Tibial artery (tissue), 4 donors: ENCODE results near the gene RTF2.
"Not testable (repeated sequence)": the region's sequence is repeated elsewhere in the genome, so short reads cannot be mapped to it uniquely, and the experiment has no call there.

Experiments used
- DNase-seq, 2 donors: peaks; one replicate each; pipeline ENCODE4 v3.0.0-alpha.2; 2019
- H3K27ac ChIP-seq, 2 donors: fragments of 200-600 bp; sonication (generic) in 1 of 2; 1 replicate in 1 of 2; 2 replicates in 1 of 2; pipeline ENCODE4 v1.5.1; 2018 to 2019; ENCODE audit warnings: mild to moderate bottlenecking in 1 of 2
- H3K27me3 ChIP-seq, 2 donors: fragments of 200-600 bp; sonication (generic) in 1 of 2; one replicate each; pipeline versions ENCODE4 v1.5.1 to v1.6.0; 2016 to 2019
- H3K36me3 ChIP-seq, 3 donors: fragments of 200-600 bp; sonication (generic) in 2 of 3; one replicate each; pipeline ENCODE4 v1.5.1; 2016 to 2019; ENCODE audit warnings: mild to moderate bottlenecking in 2 of 3
- H3K4me1 ChIP-seq, 4 donors: fragments of 200-600 bp; sonication (generic) in 2 of 4; 1 replicate in 3 of 4; 2 replicates in 1 of 4; pipeline ENCODE4 v1.5.1; 2016 to 2019
- H3K4me3 ChIP-seq, 2 donors: fragments of 200-600 bp; sonication (generic) in 1 of 2; 1 replicate in 1 of 2; 2 replicates in 1 of 2; pipeline ENCODE4 v1.5.1; 2018 to 2019; ENCODE audit warnings: mild to moderate bottlenecking in 2 of 2
- H3K9me3 ChIP-seq, 3 donors: fragments of 200-600 bp; sonication (generic) in 1 of 3; one replicate each; pipeline ENCODE4 v1.5.1; 2016 to 2019
- intact Hi-C: fragments of 100-400 bp; cut with DNase I; formaldehyde crosslinking; loops from one replicate; pipeline ENCODE4 v1.15.0; 2023; ENCODE audit warnings: low total_unique reads
- TF ChIP-seq, protein P1 (sequence below), 2 experiments: fragments of 200-600 bp in 1 of 2; fragments of 450-650 bp in 1 of 2; IDR thresholded peaks; one replicate each; pipeline ENCODE4 v1.5.1; 2017 to 2019; ENCODE audit warnings: antibody characterized with exemption in 2 of 2, mild to moderate bottlenecking in 1 of 2, moderate library complexity in 1 of 2

The RTF2 gene

DNA sequence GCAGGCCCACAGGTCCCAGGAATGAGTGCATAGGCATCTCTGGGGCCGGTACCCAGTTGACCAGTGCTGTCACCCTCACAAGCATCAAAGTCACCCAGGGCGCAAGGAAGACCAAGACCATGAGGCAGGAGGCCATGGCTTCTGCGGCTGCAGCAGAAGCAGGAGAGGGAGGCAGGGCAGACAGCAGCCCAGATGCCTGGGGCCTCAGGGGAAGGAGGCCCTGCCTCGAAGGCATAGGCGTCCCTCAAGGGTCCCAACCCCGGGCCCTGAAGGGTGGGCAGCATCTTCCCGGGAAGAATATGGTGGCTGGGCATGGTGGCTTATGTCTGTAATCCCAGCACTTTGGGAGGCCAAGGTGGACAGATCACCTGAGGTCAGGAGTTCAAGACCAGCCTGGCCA lies 59.1 kb downstream of the RTF2 start:
- intact Hi-C loops, result no loop called here
- no peak for DNase-seq
- Histone ChIP-seq H3K9me3 (no peaks in the 10 kb centered on the region), H3K36me3 (no peaks in the 10 kb centered on the region), H3K27ac (no peak overlapping the region), H3K4me3 (no peak overlapping the region), H3K4me1 (no peaks in the 10 kb centered on the region), H3K27me3 (no peaks in the 10 kb centered on the region)
- TF ChIP-seq, protein P1, sequence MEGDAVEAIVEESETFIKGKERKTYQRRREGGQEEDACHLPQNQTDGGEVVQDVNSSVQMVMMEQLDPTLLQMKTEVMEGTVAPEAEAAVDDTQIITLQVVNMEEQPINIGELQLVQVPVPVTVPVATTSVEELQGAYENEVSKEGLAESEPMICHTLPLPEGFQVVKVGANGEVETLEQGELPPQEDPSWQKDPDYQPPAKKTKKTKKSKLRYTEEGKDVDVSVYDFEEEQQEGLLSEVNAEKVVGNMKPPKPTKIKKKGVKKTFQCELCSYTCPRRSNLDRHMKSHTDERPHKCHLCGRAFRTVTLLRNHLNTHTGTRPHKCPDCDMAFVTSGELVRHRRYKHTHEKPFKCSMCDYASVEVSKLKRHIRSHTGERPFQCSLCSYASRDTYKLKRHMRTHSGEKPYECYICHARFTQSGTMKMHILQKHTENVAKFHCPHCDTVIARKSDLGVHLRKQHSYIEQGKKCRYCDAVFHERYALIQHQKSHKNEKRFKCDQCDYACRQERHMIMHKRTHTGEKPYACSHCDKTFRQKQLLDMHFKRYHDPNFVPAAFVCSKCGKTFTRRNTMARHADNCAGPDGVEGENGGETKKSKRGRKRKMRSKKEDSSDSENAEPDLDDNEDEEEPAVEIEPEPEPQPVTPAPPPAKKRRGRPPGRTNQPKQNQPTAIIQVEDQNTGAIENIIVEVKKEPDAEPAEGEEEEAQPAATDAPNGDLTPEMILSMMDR (IDR thresholded peaks at IDR 0.05), result no peak

DNA sequence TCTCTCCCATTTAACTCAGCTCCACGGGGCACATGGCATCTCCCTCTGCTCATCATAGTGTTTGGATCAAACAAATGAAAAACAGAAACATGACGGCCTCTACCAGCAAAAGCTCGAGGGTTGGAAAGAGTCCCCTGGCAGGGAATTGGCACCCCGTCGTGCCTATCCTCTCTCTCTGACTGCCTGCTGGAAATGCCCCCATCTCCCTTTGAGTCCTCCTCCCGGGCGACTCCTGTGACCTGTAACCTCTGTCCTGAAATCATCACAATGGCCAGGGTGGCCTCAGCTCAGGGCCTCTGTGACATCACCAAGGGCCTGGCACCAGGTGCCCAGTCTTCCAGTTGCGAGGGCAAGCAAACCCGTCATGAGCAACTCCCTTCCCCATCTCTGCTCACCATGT lies 64.5 kb downstream of the RTF2 start, which contains the start of gene FAM209B:
Gene FAM209B (plus strand): TSS at position 301 of the 400 bp plus-strand sequence. CDS start 96 bp downstream, at position 397.
- intact Hi-C loops, H3K27me3 ChIP-seq, H3K4me3 ChIP-seq, H3K27ac ChIP-seq, DNase-seq, H3K4me1 ChIP-seq, H3K36me3 ChIP-seq, H3K9me3 ChIP-seq: not testable (repeated sequence)

DNA sequence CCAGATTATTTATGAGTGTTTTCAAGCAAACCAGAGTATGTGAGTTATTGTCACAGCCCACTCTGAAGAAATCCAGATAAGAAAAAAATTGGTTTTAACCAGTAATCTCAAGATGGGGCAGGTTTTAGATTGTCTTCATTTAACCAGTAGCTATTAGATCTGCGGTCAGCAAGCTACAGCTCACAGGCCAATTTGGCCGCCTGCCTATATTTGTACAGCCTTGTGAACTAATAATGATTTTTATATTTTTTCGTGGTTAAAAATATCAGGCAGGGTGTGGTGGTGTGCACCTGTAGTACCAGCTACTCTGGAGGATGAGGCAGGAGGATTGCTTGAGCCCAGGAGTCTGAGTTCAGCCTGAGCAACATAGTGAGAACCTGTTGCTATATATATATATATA lies 69.6 kb downstream of the RTF2 start:
- no peaks in the 10 kb centered on the region for H3K4me1 ChIP-seq
- no peak overlapping the region for H3K27ac ChIP-seq
- TF ChIP-seq, protein P1 (IDR thresholded peaks at IDR 0.05), result no peak
- H3K27me3 ChIP-seq, result no peaks in the 10 kb centered on the region
- intact Hi-C loops, result no loop called here
- no peaks in the 10 kb centered on the region for H3K9me3 ChIP-seq
- no peaks in the 10 kb centered on the region for H3K36me3 ChIP-seq
- no peak for DNase-seq
- no peak overlapping the region for H3K4me3 ChIP-seq

DNA sequence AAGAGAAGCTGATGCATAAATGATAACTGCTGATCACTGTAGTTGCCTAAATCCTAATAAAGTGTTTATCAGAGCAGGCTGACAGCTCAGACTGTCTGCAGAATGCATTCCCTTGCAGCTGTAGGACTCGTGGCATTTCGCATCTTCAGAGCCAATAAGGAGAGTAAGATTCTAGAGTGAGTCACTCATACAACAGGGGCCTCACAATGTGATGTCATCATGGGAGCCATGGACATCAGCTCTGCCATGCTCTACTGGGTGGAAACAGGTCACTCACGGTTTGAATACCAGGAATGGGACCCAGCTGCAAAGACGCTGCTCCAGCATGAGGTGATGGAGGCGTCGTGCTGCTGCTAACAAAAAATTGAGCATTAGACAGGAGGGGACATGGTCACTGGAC lies 72.0 kb downstream of the RTF2 start:
- TF ChIP-seq, protein P1 (IDR thresholded peaks at IDR 0.05), result no peak
- Histone ChIP-seq H3K4me3 (no peak overlapping the region), H3K9me3 (no peaks in the 10 kb centered on the region), H3K27me3 (no peaks in the 10 kb centered on the region), H3K4me1 (no peaks in the 10 kb centered on the region), H3K36me3 (no peaks in the 10 kb centered on the region), H3K27ac (no peak overlapping the region)
- intact Hi-C loops, result loop anchor here (10.0 kb wide), 1 partner anchor 804 kb away; no protein-coding TSS in a partner anchor
- no peak for DNase-seq

DNA sequence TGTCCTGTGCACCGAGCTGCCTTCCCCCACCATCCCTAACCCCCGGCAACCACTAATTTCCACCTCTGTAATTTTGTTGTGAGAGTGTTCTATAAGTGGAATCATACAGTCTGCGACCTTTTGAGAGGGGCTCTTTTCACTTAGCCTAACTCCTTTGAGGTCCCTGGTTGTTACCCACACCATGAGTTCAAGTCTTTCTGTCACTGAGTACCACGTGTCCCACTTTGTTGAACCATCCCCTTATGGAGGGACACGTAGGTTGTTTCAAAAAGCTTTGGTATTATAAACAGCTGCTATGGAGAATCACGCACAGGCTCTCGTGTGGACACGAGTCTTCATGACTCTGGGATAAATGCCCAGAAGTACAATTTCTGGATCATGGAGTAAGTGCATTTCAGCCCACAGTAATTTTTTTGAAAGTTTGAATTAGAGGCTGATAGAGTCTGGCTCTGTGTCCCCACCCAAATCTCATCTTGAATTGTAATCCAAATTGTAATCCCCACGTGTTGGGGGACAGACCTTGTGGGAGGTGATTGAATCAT lies 74.1 kb downstream of the RTF2 start:
- Histone ChIP-seq H3K36me3 (no peaks in the 10 kb centered on the region), H3K27me3 (no peaks in the 10 kb centered on the region), H3K9me3 (no peaks in the 10 kb centered on the region), H3K4me3 (no peak overlapping the region), H3K4me1 (no peaks in the 10 kb centered on the region), H3K27ac (no peak overlapping the region)
- no peak for DNase-seq
- intact Hi-C loops, result loop anchor here (10.0 kb wide), 1 partner anchor 802 kb away; no protein-coding TSS in a partner anchor
- TF ChIP-seq, protein P1 (IDR thresholded peaks at IDR 0.05), result no peak

DNA sequence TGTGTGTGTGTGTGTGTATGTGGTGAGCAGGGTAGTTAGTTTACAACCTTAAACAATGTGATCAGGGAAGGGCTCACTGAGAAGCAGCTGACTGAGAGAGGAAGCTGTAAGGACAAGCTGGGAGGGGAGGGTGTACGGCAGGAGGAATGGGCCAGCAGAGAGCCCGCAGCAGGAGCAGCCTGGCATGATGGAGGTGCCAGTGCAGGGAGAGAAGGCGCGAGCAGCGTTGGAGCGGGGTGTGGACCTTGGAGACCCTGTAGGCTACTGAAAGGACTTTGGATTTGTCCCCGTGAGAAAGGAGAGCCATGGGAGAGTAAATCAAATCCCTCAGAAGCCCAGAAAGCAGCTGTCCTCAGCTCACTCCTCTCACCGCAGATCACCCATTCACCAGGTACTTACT lies 83.1 kb downstream of the RTF2 start:
- H3K9me3 ChIP-seq, result no peaks in the 10 kb centered on the region
- intact Hi-C loops, result no loop called here
- no peak overlapping the region for H3K4me3 ChIP-seq
- no peak overlapping the region for H3K27ac ChIP-seq
- DNase-seq, result no peak
- TF ChIP-seq, protein P1 (IDR thresholded peaks at IDR 0.05), result no peak
- H3K4me1 ChIP-seq, result no peaks in the 10 kb centered on the region
- peaks cover 0 to 3% of the 10 kb centered on the region in 2 donors for H3K27me3 ChIP-seq
- H3K36me3 ChIP-seq, result no peaks in the 10 kb centered on the region
